Ectodermal cell (in vitro differentiated cells): ENCODE measurements around the gene DIDO1.
"Not testable (repeated sequence)": the region's sequence is repeated elsewhere in the genome, so short reads cannot be mapped to it uniquely, and the experiment has no call there.

ENCODE experiments used
- H3K27ac ChIP-seq: 2 replicates; pipeline ENCODE4 v1.7.0; 2013; ENCODE audit warnings: mild to moderate bottlenecking, low read depth, low read length; ENCODE audit not compliant: insufficient read depth, poor library complexity, severe bottlenecking
- H3K27me3 ChIP-seq: 2 replicates; pipeline ENCODE4 v1.7.0; 2013; ENCODE audit warnings: mild to moderate bottlenecking, low read length; ENCODE audit not compliant: insufficient read depth, control insufficient read depth, poor library complexity, severe bottlenecking
- H3K36me3 ChIP-seq: one replicate; pipeline ENCODE4 v1.7.0; 2013; ENCODE audit warnings: low read length; ENCODE audit not compliant: control insufficient read depth, insufficient read depth
- H3K4me1 ChIP-seq: one replicate; pipeline ENCODE4 v1.7.0; 2013; ENCODE audit warnings: low read length; ENCODE audit not compliant: control insufficient read depth, insufficient read depth
- H3K4me3 ChIP-seq: 2 replicates; pipeline ENCODE4 v1.7.0; 2013; ENCODE audit warnings: low read depth, low read length, control low read depth; ENCODE audit not compliant: insufficient read depth
- H3K9me3 ChIP-seq: 2 replicates; pipeline ENCODE4 v1.7.0; 2013; ENCODE audit warnings: mild to moderate bottlenecking, low read length, moderate library complexity; ENCODE audit not compliant: control insufficient read depth
- WGBS, 2 experiments: methylation state at CpG; one replicate each; pipeline ENCODE4 v1.1.7; 2013; ENCODE audit warnings: missing lambda C conversion rate in 2 of 2; 5-methylcytosine and 5-hydroxymethylcytosine counted together

DIDO1 gene

DNA sequence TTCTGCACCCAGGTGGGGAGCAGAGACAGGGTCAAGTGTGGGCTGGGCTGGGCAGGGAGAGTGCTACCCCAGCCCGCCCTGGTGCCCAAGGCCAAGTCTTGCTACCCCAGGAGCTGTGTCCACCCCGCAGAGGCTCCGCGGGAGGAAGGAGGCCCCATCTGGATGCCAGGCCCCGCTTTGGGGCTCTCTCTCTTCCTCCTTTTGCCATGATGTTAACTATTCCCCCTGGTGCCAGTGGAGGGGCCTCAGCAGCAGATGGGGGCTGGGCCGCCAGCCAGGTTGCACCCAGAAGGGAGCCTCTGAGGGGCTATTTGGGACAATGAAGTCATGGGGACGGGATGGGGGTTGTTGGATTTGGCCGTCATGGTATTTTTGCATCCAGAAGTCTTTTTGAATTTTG lies 35.5 kb upstream of the DIDO1 start:
- H3K27me3 ChIP-seq = no peaks in the 10 kb centered on the region
- H3K4me3 ChIP-seq = no peak overlapping the region
- no peaks in the 10 kb centered on the region for H3K36me3 ChIP-seq
- H3K9me3 ChIP-seq = no peaks in the 10 kb centered on the region
- no peak overlapping the region for H3K27ac ChIP-seq
- no peaks in the 10 kb centered on the region for H3K4me1 ChIP-seq
- WGBS, 2 experiments = 91 to 96% methylated on average over 8 of the region's 8 CpGs

DNA sequence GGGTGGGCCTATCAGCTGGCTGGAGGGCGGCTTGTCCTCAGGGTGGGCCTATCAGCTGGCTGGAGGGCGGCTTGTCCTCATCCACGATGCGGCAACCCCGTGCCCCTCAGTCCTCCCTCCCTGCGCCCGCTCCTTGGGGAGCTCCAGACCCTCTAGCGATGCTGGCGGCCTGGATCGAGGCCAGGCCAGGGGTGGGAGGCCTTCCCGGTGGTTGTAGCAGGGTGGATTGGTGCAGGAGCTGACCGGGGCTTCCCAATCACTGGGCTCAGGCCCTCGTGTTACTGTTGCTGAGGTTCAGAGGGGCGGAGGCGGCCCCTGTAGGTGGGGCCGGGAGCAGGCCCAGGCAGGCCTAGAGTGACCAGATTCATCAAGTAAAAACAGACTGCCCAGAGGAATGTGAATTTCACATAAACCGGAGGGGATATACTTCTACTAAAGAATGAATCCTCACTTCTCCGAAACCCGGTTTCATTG lies 35.0 kb upstream of the DIDO1 start:
- 84 to 86% methylated on average over 19 of the region's 19 CpGs for WGBS, 2 experiments
- Histone ChIP-seq H3K27ac (no peak overlapping the region), H3K36me3 (no peaks in the 10 kb centered on the region), H3K9me3 (no peaks in the 10 kb centered on the region), H3K4me1 (no peaks in the 10 kb centered on the region), H3K4me3 (no peak overlapping the region), H3K27me3 (no peaks in the 10 kb centered on the region)

DNA sequence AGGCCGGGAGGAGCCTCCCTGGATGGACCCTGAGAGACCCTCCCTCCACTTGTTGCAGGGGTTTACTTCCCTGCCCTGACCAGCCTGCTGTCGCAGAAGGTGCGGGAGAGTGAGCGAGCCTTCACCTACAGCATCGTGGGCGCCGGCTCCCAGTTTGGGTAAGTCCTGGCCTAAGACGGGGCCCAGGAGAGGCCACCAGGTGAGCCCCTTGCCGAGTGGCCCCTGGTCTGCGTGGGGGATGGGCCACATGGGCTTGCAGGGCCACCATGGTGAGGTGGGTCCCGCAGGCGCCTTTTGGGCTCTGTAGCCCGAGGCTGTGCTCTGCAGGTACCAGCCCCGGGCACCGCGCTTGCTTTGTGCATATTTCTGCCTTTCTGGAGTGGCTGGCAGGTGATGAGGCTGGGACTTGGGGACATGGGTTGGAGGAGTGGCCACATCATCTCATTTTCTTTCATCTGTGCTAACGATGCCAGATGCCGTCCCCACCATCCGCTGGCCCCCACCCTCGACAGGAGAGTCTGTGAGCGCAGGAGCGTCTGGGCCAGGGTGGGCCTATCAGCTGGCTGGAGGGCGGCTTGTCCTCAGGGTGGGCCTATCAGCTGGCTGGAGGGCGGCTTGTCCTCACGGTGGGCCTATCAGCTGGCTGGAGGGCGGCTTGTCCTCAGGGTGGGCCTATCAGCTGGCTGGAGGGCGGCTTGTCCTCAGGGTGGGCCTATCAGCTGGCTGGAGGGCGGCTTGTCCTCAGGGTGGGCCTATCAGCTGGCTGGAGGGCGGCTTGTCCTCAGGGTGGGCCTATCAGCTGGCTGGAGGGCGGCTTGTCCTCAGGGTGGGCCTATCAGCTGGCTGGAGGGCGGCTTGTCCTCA lies 34.4 kb upstream of the DIDO1 start:
- H3K36me3 ChIP-seq, H3K9me3 ChIP-seq, H3K27me3 ChIP-seq, H3K4me3 ChIP-seq, H3K4me1 ChIP-seq, H3K27ac ChIP-seq: not testable (repeated sequence)
- 90 to 94% methylated on average over 22 of the region's 31 CpGs for WGBS, 2 experiments

- H3K9me3 ChIP-seq = no peaks in the 10 kb centered on the region
- WGBS, 2 experiments = 96 to 97% methylated on average over 20 of the region's 20 CpGs
- no peaks in the 10 kb centered on the region for H3K36me3 ChIP-seq
- no peak overlapping the region for H3K4me3 ChIP-seq
- H3K4me1 ChIP-seq = no peaks in the 10 kb centered on the region
- H3K27ac ChIP-seq = no peak overlapping the region
- H3K27me3 ChIP-seq = no peaks in the 10 kb centered on the region
These were observed 33.7 kb upstream of the DIDO1 start for GRCh38 chr20:62959998-62960436.

DNA sequence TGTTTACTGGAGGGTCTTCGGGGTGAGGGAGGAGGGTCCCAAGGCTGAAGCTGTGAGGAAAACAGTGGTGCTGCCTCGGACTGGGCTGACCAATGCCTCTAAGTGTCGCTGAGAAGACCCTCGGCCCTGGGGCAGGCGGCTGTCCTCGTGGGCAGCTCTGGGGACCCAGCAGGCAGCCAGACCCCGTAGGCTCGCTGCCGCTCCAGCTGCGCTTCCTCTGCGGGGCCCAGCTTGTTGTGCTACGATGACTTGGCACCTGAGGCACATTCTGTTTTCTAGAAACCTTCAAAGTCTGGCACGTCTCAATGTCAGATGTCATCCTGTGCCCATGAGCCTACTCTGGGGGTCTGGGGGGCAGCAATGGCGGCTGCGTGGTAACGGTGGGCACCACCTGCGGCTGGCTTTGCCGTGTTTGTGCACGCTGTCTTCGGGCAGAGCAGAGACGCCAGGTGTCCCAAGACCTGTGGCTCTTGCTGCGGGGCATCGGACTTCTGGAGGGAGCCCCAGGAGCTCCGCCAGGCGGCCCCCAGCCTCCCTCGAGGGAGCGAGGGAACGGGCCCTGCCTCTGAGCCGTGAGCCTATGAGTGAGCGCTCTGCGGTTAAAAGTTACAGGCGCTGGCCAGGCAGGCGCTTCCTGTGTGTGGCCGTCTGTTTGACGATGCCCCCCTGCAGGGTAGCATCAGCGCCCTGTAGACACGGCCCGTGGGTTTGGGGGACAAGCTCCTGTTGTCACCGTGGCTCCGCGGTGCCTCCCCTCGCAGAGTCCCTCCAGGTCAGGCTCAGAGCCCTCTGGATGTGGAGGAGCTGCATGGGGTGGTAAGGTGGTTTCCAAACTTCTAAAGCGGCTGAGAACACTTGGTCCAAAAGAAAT lies 33.0 kb upstream of the DIDO1 start:
- Histone ChIP-seq H3K27me3 (no peaks in the 10 kb centered on the region), H3K4me3 (no peak overlapping the region), H3K36me3 (no peaks in the 10 kb centered on the region), H3K27ac (no peak overlapping the region), H3K9me3 (no peaks in the 10 kb centered on the region), H3K4me1 (no peaks in the 10 kb centered on the region)
- WGBS, 2 experiments = 85 to 88% methylated on average over 43 of the region's 43 CpGs

DNA sequence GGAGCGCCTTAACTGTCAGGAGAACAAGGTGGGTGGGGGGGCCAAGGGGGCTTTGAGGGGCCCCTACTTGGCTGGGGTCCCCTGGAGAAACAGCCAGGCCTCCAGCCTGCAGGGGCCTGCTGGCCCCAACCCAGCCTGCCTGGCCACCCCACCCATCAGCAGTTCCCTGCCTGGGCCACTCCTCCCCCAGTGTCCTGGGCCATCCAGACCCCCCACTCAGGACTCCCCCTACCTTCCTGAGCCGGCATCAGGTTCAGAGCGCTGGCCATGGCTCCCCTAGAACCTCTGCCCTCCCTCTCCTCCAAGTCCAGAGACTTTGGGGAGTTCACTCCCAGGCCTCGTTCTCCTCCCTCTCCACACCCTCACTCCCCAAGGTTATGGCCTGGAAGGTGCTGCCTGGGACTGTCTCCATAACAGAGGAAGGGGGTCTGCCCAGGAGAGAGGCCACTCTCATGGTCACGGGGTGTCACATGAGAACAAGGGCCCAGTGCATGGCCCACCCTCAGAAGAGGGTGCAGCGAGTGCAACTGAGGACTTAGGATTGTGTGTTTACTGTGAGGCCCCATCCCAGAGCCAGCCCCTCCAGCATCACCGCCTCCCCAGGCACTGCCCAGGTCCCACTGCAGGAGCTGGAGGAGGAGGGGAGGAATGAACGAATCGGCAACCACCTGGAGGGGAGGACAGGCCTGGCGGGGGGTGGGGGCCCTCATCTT lies 32.2 kb upstream of the DIDO1 start:
- WGBS, 2 experiments = 84% methylated on average over 10 of the region's 10 CpGs
- Histone ChIP-seq H3K27me3 (no peaks in the 10 kb centered on the region), H3K27ac (no peak overlapping the region), H3K4me1 (peaks cover 3% of the 10 kb centered on the region), H3K36me3 (no peaks in the 10 kb centered on the region), H3K4me3 (no peak overlapping the region), H3K9me3 (no peaks in the 10 kb centered on the region)

GRCh38 chr20:62957136-62958117 lies 31.1 kb upstream of the DIDO1 start:
- peaks cover 9% of the 10 kb centered on the region for H3K4me1 ChIP-seq
- 93 to 95% methylated on average over 36 of the region's 36 CpGs for WGBS, 2 experiments
- peaks cover 1% of the 10 kb centered on the region for H3K27me3 ChIP-seq
- H3K36me3 ChIP-seq = no peaks in the 10 kb centered on the region
- no peak overlapping the region for H3K4me3 ChIP-seq
- no peak overlapping the region for H3K27ac ChIP-seq
- no peaks in the 10 kb centered on the region for H3K9me3 ChIP-seq

GRCh38 chr20:62956387-62957135 lies 30.3 kb upstream of the DIDO1 start:
- 93 to 95% methylated on average over 25 of the region's 25 CpGs for WGBS, 2 experiments
- Histone ChIP-seq H3K27ac (no peak overlapping the region), H3K27me3 (peaks cover 4% of the 10 kb centered on the region), H3K4me3 (no peak overlapping the region), H3K36me3 (no peaks in the 10 kb centered on the region), H3K9me3 (no peaks in the 10 kb centered on the region), H3K4me1 (peaks cover 13% of the 10 kb centered on the region)
